A549 (cell line): ENCODE measurements around the gene ADRB1.

Experiments
- CTCF ChIP-seq: fragments of >200 bp; sonication (Bioruptor Twin); formaldehyde crosslinking; IDR thresholded peaks from 3 replicates; pipeline ENCODE4 v1.5.1; 2016
- HDAC2 ChIP-seq: fragments of 200-600 bp; sonication (generic); IDR thresholded peaks from 2 replicates; pipeline ENCODE4 v1.6.1; 2016
- HMGXB4 ChIP-seq: fragments of 250-450 bp; sonication (Bioruptor Pico); IDR thresholded peaks from 2 replicates; pipeline ENCODE4 v1.5.0; 2021; ENCODE audit warnings: mild to moderate bottlenecking, moderate library complexity, borderline replicate concordance
- HOXA7 ChIP-seq: fragments of 250-450 bp; sonication (Bioruptor Pico); IDR thresholded peaks from 2 replicates; pipeline ENCODE4 v1.5.0; 2020; ENCODE audit warnings: mild to moderate bottlenecking, moderate library complexity
- MAFK ChIP-seq: fragments of 450-650 bp; IDR thresholded peaks from 2 replicates; pipeline ENCODE4 v1.6.1; 2014; ENCODE audit not compliant: partially characterized antibody
- PBX3 ChIP-seq: IDR thresholded peaks from 2 replicates; pipeline ENCODE4 v1.6.1; 2012
- PHF8 ChIP-seq: fragments of 200-600 bp; sonication (generic); IDR thresholded peaks from 2 replicates; pipeline ENCODE4 v1.6.1; 2016; ENCODE audit warnings: low read depth, mild to moderate bottlenecking, antibody characterized with exemption, moderate library complexity, borderline replicate concordance
- POLR2A ChIP-seq: IDR thresholded peaks from 2 replicates; pipeline ENCODE4 v1.6.1; 2012; ENCODE audit warnings: mild to moderate bottlenecking, low read length
- REST ChIP-seq: fragments of 200-600 bp; sonication (generic); IDR thresholded peaks from 2 replicates; pipeline ENCODE4 v1.6.1; 2016; ENCODE audit warnings: antibody characterized with exemption, mild to moderate bottlenecking, moderate library complexity
- RNF2 ChIP-seq: fragments of 200-600 bp; sonication (generic); IDR thresholded peaks from 2 replicates; pipeline ENCODE4 v1.6.1; 2016; ENCODE audit warnings: low read depth, mild to moderate bottlenecking, antibody characterized with exemption, moderate library complexity, borderline replicate concordance
- SREBF2 ChIP-seq: fragments of 450-650 bp; IDR thresholded peaks from 2 replicates; pipeline ENCODE4 v1.6.1; 2014; ENCODE audit warnings: mild to moderate bottlenecking, moderate library complexity

GRCh38 chr10:114075093-114075492 is 31.4 kb downstream of the ADRB1 start:
- TF ChIP-seq CTCF, result no peak
- no peak for TF ChIP-seq REST
- no peak for TF ChIP-seq HOXA7
- TF ChIP-seq HDAC2, result no peak
- TF ChIP-seq SREBF2, result no peak
- no peak for TF ChIP-seq POLR2A
- TF ChIP-seq MAFK, result no peak
- no peak for TF ChIP-seq HMGXB4 (CRISPR knock-in tag)
- TF ChIP-seq PHF8, result no peak
- TF ChIP-seq PBX3, result no peak
- TF ChIP-seq RNF2, result no peak
